ENCODE data around the gene TMEM178B.
"Not testable (repeated sequence)": the region's sequence is repeated elsewhere in the genome, so short reads cannot be mapped to it uniquely, and the experiment has no call there.

GRCh38 chr7:141038100-141038499 lies 35.8 kb upstream of the TMEM178B start:
- not testable (repeated sequence) for TF ChIP-seq CTCF (optimal IDR thresholded peaks at IDR 0.05 in 1 of 3, IDR thresholded peaks at IDR 0.05 in 1 of 3, conservative IDR thresholded peaks at IDR 0.05 in 1 of 3; ENCODE audit: extremely low read depth in 1 of 3, insufficient read depth in 2 of 3, low read length in 3 of 3); EZH2 (IDR thresholded peaks at IDR 0.05; ENCODE audit: low read length)
